Choroid plexus epithelial cell (primary cell): ENCODE data around the gene RELN.

Experiments used
- DNase-seq: peaks from one replicate; pipeline ENCODE4 v3.0.0-alpha.2; 2010; ENCODE audit warnings: low read depth
- H3K4me3 ChIP-seq: 2 replicates; pipeline ENCODE4 v1.5.1; 2011; ENCODE audit warnings: low read depth, mild to moderate bottlenecking, control low read depth, low read length, moderate library complexity
- TF ChIP-seq, protein P1 (sequence below): conservative IDR thresholded peaks from 2 replicates; pipeline ENCODE4 v1.5.1; 2011; ENCODE audit warnings: low read depth, mild to moderate bottlenecking, control low read depth, inconsistent platforms, low read length, moderate library complexity

Gene RELN

GRCh38 chr7:103717574-103717973 lies 271.9 kb downstream of the RELN start:
- DNase-seq, result no peak
- TF ChIP-seq, protein P1, sequence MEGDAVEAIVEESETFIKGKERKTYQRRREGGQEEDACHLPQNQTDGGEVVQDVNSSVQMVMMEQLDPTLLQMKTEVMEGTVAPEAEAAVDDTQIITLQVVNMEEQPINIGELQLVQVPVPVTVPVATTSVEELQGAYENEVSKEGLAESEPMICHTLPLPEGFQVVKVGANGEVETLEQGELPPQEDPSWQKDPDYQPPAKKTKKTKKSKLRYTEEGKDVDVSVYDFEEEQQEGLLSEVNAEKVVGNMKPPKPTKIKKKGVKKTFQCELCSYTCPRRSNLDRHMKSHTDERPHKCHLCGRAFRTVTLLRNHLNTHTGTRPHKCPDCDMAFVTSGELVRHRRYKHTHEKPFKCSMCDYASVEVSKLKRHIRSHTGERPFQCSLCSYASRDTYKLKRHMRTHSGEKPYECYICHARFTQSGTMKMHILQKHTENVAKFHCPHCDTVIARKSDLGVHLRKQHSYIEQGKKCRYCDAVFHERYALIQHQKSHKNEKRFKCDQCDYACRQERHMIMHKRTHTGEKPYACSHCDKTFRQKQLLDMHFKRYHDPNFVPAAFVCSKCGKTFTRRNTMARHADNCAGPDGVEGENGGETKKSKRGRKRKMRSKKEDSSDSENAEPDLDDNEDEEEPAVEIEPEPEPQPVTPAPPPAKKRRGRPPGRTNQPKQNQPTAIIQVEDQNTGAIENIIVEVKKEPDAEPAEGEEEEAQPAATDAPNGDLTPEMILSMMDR, result no peak
- no peak overlapping the region for H3K4me3 ChIP-seq

GRCh38 chr7:103715376-103716120 lies 273.9 kb downstream of the RELN start:
- TF ChIP-seq, protein P1, result no peak
- DNase-seq, result no peak
- no peak overlapping the region for H3K4me3 ChIP-seq

DNA sequence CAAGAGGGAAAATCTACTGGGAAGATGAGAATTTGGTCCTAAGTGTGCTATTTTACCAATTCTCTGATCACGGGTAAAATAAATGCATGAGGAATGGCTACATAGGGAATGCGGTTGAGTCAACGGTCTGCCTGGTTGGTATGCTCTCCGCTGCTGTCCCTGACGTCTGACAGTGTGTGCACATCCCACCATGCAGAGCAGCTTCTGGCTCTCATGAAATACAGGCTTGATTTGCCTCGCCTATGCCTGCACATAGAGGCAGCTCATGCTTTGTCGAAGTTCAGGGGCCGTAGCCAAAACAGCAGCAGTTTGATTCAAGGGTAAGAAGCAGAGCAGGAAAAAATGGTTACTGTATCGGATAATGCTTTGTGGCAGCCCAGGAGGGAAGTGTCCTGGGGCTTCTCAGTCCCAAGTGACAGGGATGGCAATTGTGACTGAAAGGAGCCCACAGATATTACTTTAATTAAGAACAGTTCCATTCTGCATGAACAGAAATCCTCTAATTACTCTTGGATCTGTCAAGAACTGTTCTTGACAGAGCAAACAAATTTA lies 275.0 kb downstream of the RELN start:
- TF ChIP-seq, protein P1, result no peak
- peak; percentile 14 for DNase-seq
- H3K4me3 ChIP-seq, result no peak overlapping the region

DNA sequence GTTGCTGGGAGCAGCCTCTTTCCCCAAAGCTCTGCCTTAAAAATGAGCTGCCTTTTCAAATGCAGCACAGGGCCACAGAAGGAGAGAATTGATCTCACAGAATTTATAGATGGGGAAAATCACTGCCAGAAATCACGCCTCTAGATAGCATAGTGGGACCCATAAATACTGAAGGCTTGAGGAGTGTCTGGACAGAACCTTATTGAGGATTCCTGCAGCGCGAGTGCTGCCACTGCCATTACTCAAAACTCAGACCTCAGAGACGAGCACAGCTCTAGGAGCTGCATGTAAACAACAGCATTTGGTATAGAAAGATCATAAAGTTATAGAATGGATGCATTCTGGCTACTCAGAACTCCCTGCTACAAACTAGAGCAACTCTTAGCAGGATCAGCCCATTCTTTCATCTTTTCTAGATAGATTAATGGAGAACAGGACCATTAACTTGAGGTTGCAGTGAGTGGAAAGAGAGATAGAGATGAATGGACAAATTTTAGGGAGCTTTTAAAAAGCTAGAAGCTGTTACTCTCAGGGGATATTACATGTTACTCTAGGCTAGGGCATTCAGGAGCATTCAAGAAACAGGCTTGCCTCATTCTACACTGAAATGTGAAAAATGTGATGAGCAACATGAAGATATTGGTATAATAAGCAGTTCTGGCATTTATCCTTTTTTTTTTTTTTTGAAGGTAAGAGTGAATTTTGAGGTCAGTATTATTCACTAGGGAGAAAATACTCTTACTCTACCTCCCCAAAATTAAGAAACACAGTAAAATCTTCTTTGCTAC lies 276.3 kb downstream of the RELN start:
- TF ChIP-seq, protein P1, result no peak
- DNase-seq, result peak; percentile 35
- H3K4me3 ChIP-seq, result no peak overlapping the region

GRCh38 chr7:103711413-103711812 lies 278.0 kb downstream of the RELN start:
- TF ChIP-seq, protein P1, result no peak
- H3K4me3 ChIP-seq, result no peak overlapping the region
- DNase-seq, result no peak

DNA sequence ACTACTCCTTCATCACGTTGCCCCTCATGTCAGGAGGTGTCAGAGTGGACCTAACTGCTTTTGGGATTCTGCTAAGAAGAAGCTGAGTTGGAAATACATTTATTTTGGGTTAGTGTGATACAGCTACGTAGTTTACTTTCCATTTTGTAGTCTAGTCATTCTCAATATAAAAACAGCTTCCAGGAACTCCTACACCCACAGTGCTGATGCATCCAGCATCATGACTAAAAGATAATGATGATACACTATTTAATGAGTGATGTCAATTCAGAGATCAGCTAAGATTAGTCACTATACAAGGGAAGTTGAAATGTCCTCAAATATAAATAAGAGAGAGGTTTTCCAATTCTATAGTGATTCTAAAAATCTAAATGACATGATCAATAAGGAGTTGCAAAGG lies 279.2 kb downstream of the RELN start:
- no peak for DNase-seq
- no peak overlapping the region for H3K4me3 ChIP-seq
- TF ChIP-seq, protein P1, result no peak
